Activated T-cell treated with anti-CD3 and anti-CD28 coated beads, Interleukin-2, amount 50 U/mL, for 1 hour (primary cell): Measurements from ENCODE around the gene CFAP299.

ENCODE experiments used
- DNase-seq: peaks from one replicate; pipeline ENCODE4 v3.0.0-alpha.2; 2020

Gene CFAP299

GRCh38 chr4:80963051-80963450 lies 627.5 kb downstream of the CFAP299 start:
- DNase-seq, result no peak

GRCh38 chr4:80967346-80967745 lies 631.8 kb downstream of the CFAP299 start:
- DNase-seq, result no peak

DNA sequence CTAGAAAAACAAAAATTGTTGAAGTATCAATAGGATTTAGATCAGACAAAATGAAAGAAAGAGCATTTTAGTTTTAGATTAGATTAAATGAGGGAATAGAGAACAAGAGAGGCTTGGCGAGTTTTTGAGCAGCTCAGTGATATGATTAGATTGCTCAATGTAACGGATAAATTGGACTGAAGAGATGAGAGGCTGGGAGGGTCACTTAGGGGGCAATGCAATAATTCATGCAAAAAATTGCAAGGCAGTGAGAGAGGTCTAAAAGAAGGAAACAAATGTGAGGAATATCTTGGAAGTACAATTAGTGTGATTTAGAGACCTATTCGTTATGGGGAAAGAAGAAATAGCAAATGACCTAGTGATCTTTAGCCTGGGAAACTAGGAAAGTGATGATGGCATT lies 644.7 kb downstream of the CFAP299 start:
- DNase-seq, result no peak

GRCh38 chr4:80986011-80986410 lies 650.5 kb downstream of the CFAP299 start:
- no peak for DNase-seq

- DNase-seq, result no peak
Measured at GRCh38 chr4:80989921-80990544, 654.5 kb downstream of the CFAP299 start.

DNA sequence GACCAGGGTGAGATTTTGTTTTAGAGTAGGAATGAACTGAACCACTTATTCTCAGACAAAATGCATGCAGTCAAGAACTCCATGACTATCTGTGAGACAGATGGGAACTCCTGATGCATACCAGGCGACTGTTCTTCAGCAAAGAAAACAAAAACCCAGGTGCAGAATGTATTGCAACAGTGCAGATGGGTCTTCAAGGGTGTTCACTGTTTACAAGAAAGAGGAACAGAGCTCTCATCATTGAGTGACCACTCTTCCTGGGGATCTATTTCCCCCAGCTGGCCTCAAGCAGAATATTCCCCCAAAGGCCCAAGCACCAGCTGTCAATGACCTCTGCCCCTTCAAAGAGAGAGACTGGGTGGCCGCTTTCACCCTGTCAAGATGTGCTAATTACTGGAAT lies 655.3 kb downstream of the CFAP299 start:
- DNase-seq, result no peak

- DNase-seq, result no peak
Measured at GRCh38 chr4:80999943-81000342, 664.4 kb downstream of the CFAP299 start.

DNA sequence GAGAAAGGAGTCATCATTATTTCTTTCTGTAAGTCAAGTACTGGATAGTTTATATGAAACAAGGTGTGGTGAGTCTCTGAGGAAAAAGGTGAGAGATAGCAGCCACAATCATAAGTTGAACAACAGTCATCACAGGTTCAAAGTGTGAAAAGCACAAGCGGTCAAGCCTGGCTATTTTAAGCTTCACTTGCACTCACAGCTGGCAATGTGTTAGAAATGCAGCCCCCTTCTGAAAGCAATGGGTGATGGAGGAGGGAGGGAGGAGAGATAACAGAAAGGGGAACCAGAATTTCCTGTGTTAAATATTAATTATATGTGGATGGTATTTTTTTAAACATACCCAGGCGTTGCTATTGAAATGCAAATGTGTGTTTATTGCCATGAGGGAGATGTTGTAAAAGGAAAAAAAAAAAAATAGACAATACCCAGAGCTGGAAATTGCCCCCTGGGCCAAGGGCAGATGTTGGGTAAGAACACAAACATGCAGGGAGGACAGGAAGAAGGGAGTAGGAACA lies 668.1 kb downstream of the CFAP299 start:
- DNase-seq, result no peak

DNA sequence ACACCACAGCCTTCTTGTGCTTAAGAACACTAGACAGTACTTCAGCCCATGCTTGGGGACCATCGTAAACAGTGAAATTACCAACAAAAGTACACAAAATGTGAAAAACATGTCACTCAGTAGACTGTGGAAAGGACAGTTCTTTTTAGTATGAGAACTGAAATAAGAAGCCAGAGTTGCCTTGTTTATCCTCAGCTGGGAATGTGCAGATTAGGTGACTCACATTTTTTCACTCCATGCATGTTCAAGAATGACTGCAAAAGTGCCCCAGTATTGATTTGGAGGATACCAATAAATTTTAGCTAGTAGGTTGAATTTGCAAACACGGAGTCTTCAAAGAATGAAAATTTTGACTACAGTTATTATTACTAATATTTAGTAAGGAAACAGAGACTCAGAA lies 671.9 kb downstream of the CFAP299 start:
- DNase-seq, result no peak
